ENCODE results near the gene CA5A. TPM values are rescaled to one million over a fixed set of nuclear protein-coding genes. Genes with fewer than 3 reads are reported as not detected.
A peak's percentile ranks its signal among the peaks of the same experiment; 100 is the strongest.

CA5A gene
- total and polyA plus RNA-seq, 2 of the 13 experiments (the other 11 are each of a cell fraction or from before 2014, with no cell fraction given), result 66.8 to 106 TPM

DNA sequence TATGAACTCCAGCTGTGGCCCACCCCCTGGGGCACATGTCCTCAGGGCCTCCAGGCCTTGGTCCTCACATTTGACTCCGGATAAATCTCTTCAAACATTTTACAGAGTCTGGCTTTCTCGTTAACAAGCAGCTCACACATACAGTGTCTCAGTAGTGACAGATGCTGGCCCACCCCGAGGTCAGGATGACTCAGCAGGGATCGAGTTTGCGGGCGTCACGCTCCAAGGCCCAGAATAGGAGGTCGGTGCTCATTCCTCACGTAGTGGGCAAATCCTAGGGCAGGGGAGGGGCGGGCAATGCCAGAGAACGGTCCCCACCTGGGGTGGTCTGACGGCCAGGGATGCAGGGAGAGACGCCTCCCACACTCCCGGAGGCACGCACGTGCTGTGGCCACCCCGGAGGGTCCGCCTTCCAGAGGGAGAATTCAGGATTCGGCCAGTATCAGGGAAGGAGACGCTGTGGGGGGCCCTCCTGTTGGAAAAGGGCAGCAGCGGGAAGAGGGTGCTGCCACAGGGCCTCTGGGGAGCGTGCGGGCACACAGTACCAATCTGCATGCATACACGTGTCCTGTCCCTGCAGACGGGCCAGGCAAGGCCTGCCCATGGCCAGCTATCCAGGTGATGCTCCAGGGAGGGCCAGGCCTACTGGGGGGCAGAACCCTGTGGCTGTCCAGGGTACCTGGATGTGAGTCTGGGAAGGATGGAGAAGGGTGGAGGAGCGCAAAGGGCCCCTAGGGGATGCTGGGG, 75.6 kb downstream of the CA5A start (continued):
- TF ChIP-seq, protein P1, sequence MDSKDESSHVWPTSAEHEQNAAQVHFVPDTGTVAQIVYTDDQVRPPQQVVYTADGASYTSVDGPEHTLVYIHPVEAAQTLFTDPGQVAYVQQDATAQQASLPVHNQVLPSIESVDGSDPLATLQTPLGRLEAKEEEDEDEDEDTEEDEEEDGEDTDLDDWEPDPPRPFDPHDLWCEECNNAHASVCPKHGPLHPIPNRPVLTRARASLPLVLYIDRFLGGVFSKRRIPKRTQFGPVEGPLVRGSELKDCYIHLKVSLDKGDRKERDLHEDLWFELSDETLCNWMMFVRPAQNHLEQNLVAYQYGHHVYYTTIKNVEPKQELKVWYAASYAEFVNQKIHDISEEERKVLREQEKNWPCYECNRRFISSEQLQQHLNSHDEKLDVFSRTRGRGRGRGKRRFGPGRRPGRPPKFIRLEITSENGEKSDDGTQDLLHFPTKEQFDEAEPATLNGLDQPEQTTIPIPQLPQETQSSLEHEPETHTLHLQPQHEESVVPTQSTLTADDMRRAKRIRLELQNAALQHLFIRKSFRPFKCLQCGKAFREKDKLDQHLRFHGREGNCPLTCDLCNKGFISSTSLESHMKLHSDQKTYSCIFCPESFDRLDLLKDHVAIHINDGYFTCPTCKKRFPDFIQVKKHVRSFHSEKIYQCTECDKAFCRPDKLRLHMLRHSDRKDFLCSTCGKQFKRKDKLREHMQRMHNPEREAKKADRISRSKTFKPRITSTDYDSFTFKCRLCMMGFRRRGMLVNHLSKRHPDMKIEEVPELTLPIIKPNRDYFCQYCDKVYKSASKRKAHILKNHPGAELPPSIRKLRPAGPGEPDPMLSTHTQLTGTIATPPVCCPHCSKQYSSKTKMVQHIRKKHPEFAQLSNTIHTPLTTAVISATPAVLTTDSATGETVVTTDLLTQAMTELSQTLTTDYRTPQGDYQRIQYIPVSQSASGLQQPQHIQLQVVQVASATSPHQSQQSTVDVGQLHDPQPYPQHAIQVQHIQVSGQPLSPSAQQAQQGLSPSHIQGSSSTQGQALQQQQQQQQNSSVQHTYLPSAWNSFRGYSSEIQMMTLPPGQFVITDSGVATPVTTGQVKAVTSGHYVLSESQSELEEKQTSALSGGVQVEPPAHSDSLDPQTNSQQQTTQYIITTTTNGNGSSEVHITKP (CRISPR knock-in tag; IDR thresholded peaks at IDR 0.05; ENCODE audit: low read depth), result no peak
- no peak for TF ChIP-seq ZNF615 (CRISPR knock-in tag; IDR thresholded peaks at IDR 0.05; ENCODE audit: borderline replicate concordance)
- no peak for TF ChIP-seq ZNF136 (CRISPR knock-in tag; IDR thresholded peaks at IDR 0.05; ENCODE audit: low read depth)
- TF ChIP-seq CBFB (CRISPR knock-in tag; IDR thresholded peaks at IDR 0.05), result 0 out of 2 replicates have a peak, but pooled peaks have one; percentile 5
- no peak for TF ChIP-seq SOX6 (IDR thresholded peaks at IDR 0.05)
- TF ChIP-seq SOX6 (CRISPR knock-in tag; IDR thresholded peaks at IDR 0.05), result peak; percentile 35; the same call in 1 of the 2 replicates
- TF ChIP-seq, protein P2, sequence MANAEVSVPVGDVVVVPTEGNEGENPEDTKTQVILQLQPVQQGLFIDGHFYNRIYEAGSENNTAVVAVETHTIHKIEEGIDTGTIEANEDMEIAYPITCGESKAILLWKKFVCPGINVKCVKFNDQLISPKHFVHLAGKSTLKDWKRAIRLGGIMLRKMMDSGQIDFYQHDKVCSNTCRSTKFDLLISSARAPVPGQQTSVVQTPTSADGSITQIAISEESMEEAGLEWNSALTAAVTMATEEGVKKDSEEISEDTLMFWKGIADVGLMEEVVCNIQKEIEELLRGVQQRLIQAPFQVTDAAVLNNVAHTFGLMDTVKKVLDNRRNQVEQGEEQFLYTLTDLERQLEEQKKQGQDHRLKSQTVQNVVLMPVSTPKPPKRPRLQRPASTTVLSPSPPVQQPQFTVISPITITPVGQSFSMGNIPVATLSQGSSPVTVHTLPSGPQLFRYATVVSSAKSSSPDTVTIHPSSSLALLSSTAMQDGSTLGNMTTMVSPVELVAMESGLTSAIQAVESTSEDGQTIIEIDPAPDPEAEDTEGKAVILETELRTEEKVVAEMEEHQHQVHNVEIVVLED (CRISPR knock-in tag; IDR thresholded peaks at IDR 0.05; ENCODE audit: borderline replicate concordance), result no peak
- TF ChIP-seq MED13 (CRISPR knock-in tag; IDR thresholded peaks at IDR 0.05), result no peak; the same call in 1 of the 2 replicates
- peak; percentile 36; the same call in 1 of the 2 replicates for TF ChIP-seq FOXK1 (CRISPR knock-in tag; IDR thresholded peaks at IDR 0.05; ENCODE audit: borderline replicate concordance, low read depth)
- TF ChIP-seq BRCA1 (CRISPR knock-in tag; IDR thresholded peaks at IDR 0.05), result no peak
- TF ChIP-seq SETDB1 (CRISPR knock-in tag; IDR thresholded peaks at IDR 0.05; ENCODE audit: borderline replicate concordance), result no peak
- peak; percentile 62 for TF ChIP-seq PITX1 (CRISPR knock-in tag; IDR thresholded peaks at IDR 0.05)
- TF ChIP-seq, protein P3, sequence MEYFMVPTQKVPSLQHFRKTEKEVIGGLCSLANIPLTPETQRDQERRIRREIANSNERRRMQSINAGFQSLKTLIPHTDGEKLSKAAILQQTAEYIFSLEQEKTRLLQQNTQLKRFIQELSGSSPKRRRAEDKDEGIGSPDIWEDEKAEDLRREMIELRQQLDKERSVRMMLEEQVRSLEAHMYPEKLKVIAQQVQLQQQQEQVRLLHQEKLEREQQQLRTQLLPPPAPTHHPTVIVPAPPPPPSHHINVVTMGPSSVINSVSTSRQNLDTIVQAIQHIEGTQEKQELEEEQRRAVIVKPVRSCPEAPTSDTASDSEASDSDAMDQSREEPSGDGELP (IDR thresholded peaks at IDR 0.05; ENCODE audit: borderline replicate concordance, low read depth), result peak; percentile 57; the same call in 1 of the 2 replicates
- TF ChIP-seq ZNF550 (CRISPR knock-in tag; IDR thresholded peaks at IDR 0.05; ENCODE audit: borderline replicate concordance), result no peak
- peak; percentile 42; the same call in 1 of the 2 replicates for TF ChIP-seq ZNF510 (CRISPR knock-in tag; IDR thresholded peaks at IDR 0.05; ENCODE audit: low read depth)
- no peak for TF ChIP-seq SOX13 (IDR thresholded peaks at IDR 0.05)
- TF ChIP-seq SOX13 (CRISPR knock-in tag; conservative IDR thresholded peaks at IDR 0.05 in 1 of 2, IDR thresholded peaks at IDR 0.05 in 1 of 2), result peak; percentile 15 to 29; a peak in 1 of 4 replicates
- peak; percentile 36; the same call in 1 of the 2 replicates for TF ChIP-seq KAT7 (CRISPR knock-in tag; IDR thresholded peaks at IDR 0.05; ENCODE audit: borderline replicate concordance)
- TF ChIP-seq, protein P4, sequence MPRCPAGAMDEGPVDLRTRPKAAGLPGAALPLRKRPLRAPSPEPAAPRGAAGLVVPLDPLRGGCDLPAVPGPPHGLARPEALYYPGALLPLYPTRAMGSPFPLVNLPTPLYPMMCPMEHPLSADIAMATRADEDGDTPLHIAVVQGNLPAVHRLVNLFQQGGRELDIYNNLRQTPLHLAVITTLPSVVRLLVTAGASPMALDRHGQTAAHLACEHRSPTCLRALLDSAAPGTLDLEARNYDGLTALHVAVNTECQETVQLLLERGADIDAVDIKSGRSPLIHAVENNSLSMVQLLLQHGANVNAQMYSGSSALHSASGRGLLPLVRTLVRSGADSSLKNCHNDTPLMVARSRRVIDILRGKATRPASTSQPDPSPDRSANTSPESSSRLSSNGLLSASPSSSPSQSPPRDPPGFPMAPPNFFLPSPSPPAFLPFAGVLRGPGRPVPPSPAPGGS (CRISPR knock-in tag; IDR thresholded peaks at IDR 0.05), result no peak
- no peak for TF ChIP-seq YEATS4 (CRISPR knock-in tag; IDR thresholded peaks at IDR 0.05; ENCODE audit: borderline replicate concordance)
- TF ChIP-seq ZNF225 (CRISPR knock-in tag; IDR thresholded peaks at IDR 0.05), result 0 out of 2 replicates have a peak, but pooled peaks have one; percentile 66
- peak; percentile 50; the same call in 1 of the 2 replicates for TF ChIP-seq CREB1 (IDR thresholded peaks at IDR 0.05)
- TF ChIP-seq CREB1 (CRISPR knock-in tag; IDR thresholded peaks at IDR 0.05), result no peak
